GM21723 (cell line): ENCODE results near the gene SLC16A2.
A peak's percentile ranks its signal among the peaks of the same experiment; 100 is the strongest.

Experiments used
- ATAC-seq: cut with Tn5 transposase; IDR thresholded peaks from one replicate; pipeline ENCODE4 v1.9.1; 2021; ENCODE audit warnings: mild to moderate bottlenecking, moderate library complexity; ENCODE audit not compliant: unreplicated experiment

The SLC16A2 gene

DNA sequence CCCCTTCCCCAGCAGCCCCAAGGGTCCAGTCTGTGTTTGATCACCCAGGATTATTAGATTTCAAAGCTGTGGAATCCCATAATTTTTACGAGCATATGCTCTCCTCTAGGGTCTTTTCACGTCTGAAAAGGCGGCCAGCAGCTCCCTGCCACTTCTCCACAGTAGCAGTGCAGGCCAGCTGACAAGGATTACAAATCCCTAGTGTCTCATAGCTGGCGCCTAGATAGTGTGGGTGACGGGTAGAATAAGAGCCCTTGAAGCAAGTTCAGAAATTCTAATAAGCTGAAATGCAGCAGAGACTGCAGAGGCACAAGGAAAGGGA lies 113.8 kb downstream of the SLC16A2 start:
- ATAC-seq: peak; percentile 3

DNA sequence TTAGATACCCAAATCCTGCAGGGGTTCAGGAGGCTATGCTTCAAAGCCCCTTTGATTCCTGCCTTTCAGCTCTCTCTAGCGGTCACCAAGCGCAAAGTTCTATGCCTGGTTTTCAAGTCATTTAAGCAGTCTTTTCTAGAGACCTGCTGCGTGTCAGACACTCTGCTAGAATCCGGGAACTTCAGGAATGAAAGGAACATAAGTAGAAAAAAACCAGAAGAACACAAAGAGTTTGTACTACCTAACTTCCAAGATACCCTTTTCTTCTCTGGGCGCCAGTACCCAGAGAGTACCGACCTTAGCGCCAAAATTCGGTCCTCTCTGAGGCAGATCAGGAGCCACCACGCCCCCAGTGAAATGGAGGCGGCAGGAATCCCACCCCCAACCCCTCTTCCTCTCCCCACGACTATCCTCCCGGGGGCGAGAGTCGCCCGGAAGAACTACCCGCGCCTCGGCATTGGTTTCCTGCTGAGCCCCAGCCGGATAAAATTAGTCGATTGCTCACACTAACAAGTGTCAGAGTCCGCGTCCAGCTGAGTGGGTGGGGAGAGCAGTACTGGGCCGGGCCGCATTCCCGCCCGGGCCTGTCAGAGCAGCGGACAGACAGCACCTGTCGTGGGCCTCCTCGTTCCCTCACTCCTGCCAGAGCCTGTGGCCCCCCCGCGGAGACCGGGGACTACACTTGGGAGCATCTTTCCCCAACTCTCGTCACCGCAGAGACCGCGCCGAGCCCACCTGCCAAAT lies 114.3 kb downstream of the SLC16A2 start:
- ATAC-seq: peak; percentile 48

DNA sequence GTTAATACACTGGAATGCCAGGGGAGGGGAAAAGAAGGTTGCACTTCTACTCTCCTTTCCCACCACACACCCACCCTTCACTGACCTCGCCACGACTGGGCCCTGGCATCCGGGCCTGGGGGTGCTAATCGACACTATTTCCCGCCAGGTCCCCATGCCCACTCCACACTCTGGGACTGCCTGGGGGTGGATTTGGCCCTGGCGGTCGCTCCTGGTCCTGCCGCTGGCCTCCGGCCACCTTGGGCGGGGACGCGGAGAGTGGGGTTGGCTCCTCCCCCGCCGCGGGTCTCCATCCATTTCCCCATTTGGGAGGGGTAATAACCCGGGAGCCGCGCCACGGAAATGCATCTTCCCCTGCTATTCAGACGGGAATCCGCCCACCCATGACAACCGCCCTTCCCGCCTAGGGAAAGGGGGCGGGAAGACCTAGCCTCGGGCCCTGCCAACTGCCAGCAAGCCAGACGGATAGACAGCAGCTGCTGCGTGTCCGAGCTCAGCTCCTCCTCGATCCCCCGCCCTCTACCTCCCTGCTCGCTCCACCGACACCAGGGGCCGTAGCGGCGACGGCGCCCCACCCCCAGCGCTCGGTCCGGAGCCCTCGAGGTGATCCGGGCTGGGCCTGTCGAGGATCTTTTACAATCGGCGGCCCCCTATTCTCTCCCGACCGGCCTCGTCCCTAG lies 115.0 kb downstream of the SLC16A2 start:
- peak; percentile 58 for ATAC-seq

DNA sequence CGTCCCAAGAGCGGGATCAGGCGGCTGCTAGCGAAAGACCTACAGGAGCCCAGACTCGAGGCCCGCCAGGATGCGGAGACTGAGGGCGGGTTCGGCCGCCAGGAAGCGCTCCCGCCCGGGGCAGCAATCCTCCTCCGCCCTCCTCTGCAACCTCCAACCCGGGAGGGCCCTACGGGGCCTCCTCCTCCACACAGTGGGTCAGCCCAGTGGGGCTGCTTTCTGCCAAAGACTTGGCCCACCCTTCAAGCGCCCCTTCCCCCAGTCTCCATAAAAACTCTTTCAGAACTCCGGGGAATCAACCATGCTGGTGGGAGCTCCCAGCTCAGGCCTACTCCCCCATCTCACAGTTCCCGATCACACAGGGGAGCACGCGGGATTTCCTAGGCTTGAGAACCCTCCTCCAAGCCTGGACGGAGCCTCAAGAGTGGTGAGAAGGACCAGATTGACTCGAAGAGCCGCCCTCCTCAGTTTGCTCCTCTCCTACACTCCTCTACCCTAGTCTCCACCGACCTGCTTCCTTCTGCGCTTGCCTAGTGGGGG lies 115.6 kb downstream of the SLC16A2 start:
- peak; percentile 17 for ATAC-seq

DNA sequence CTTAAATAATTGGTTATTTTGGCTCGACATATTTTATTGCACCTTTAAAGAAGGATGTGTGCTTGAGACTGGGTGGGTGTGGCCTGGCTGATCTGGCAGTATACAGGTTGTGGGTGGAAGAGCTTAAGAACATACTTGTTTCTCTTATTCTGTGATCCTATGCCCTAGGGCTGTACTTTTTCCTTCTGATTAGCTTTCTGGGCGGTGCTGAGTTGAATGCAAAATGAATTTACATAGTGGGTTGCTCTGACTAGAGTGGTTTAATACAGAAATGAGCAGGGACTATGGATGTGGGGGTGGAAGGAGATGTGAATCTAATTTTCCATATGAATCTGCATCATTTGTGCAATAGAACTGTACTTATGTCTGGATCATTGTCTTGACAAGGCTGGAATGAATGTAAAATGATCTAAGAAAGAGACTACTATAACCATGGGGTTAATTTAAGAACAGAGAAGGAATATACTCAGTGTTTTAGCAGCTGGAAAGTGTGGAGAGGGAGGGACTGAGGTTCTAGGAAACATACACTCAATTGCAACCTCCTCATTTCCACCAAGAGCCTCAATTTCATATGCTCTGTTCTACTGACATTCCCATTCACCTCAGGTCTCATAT lies 119.4 kb downstream of the SLC16A2 start:
- no peak for ATAC-seq

DNA sequence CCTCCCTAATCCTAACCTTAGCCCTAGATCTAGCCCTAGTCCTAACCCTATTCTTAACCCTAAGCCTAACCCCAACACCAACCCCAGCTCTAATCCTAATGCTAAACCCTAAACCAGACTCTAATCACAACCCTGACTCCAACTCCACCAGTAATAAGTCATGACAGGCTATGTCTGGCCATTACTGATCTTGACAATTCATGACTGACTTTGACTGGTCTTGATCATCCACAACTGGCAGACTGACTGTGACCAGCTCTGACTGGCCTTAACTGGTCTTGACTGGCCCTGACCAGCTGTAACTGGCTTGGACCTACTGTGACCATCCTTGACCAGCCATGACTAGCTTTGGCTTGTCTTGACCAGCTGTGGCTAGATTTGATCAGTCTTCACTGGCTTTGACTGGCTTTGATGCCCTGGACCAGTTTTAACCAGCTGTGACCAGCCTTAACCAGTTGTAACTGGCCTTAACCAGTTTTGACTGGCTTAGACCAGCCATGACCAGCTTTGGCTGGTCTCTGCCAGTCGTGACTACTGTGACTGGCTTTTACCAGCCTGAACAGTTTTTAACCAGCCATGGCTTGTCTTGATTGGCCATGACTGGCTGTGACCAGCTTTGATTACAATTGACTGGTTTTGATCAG lies 124.7 kb downstream of the SLC16A2 start:
- ATAC-seq: no peak

DNA sequence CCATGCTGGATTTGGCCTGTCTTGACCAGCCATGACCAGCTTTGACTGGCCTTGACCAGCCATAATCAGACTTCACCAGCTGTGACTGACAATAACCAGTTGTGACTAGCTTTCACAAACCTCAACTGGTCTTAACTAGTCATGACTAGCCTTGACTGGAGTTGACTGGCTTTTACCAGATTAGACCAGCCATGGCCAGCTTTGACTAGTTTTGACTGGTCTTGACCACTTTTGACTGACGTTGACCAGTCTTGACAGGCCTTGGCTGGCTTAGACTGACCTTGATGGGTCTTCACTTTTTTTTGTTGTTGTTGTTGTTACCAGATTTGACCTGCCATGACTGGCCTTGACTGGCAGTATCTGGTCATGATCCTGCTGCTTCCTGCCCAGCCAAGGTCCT lies 125.7 kb downstream of the SLC16A2 start:
- ATAC-seq: no peak

DNA sequence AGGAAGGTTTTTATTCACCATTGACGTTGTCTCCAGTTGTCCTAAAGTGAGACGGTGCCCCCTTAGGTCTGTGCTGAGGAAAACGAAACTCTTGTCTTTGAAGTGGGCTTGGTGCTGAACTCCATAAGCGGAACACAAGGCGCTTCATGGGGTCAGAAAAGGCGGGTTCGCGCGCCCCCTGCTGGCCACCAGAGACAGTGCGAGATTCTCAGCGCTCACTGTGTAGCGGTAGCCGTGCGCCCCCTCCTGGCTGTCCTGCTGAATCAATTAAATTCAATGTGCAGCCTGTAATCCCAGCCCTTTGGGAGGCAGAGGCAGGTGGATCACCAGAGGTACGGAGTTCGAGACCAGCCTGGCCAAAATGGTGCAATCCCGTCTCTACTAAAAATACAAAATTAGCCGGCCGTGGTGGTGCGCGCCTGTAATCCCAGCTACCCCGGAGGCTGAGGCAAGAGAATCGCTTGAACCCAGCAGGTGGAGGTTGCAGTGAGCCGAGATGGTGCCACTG lies 129.1 kb downstream of the SLC16A2 start:
- ATAC-seq: peak; percentile 79

DNA sequence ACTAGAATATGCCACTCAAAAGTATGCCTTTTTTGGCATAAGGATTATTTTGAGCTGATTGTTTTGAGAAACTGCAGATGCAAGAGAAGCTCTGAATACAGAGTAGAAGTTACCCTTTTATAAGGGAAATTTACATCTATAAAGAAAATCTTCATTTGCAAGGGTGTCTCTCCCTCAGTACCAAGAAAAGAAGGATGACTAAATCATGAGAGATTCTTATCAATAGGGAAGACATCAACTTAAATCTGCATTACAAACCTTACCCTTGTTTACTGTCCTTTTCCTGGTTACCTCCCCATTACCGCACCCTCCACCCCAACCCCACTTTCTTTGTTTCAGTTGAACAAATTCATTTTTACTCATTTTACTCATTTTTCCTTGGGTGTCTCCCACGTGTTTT lies 130.6 kb downstream of the SLC16A2 start:
- ATAC-seq: no peak

DNA sequence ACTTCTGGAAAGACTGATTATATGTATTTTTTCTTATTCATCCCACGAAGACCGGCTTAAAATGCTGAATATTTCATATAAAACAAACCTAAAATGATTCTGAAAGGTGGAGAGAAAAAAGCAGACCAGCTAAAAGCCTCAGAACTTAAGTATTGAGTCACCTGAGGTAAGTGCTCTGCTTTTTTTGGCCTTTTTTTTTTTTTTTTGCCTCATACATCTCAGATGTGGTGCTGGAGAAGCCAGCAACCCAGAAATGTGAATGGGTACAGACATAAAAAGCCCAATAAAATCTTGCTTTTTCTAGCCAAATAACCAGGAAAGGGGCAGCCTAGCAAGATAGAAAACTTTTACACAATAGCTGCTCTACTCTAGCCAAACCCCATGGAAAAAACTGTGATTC lies 136.1 kb downstream of the SLC16A2 start:
- no peak for ATAC-seq

DNA sequence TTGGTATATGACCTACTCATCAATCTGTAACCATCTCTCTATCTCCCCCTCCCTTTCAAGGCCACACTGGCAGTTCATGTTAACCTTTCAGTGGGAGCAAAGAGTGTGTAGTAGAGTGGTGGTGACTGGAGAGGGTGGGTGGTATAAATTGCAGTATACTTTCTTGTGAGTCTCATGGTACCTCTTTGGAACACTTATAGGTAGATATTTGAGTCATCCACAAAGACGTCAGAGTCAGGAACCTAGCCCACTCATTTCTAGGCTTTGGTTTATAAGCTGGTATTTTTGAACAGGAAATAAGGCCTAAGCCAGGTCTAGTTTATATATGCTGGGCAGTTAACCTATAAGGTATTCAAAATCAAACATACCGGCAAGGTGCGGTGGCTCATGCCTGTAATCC lies 156.8 kb downstream of the SLC16A2 start:
- ATAC-seq: no peak

DNA sequence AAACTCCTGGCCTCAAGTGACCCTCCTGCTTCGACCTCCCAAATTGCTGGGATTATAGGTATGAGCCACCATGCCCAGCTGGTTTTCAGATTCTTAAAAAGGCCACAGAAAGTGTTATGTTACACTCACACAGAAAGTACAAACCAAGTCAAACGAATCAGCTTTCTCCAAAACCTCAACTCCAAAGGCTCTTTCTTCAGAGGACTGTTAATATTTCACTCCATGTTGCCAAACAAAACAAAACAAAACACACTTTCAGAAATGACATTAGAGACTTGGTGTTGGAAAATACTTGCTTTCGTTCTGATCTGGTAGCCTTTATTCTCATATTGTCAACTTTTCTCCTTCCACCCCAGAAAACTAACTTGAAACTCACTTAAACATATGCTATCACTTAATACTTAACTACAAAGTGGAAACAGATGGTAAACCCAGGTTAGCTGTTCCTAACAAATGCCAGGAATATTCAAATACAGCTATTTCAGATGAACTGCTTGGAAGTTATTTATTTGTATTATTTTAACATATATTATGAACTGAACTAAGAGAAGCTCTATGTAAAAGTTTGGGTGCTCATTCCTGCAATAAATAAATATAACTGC lies 158.4 kb downstream of the SLC16A2 start:
- ATAC-seq: no peak
